Stimulated activated CD8-positive, alpha-beta memory T cell treated with anti-CD3 and anti-CD28 coated beads, Interleukin-15, amount 100 ng/mL, for 4 hours (primary cell): ENCODE data around the gene RANBP10.

ENCODE experiments used
- DNase-seq, 2 donors: peaks; one replicate each; pipeline ENCODE4 v3.0.0-alpha.2; 2020; ENCODE audit warnings: low read depth in 2 of 2

RANBP10 gene

DNA sequence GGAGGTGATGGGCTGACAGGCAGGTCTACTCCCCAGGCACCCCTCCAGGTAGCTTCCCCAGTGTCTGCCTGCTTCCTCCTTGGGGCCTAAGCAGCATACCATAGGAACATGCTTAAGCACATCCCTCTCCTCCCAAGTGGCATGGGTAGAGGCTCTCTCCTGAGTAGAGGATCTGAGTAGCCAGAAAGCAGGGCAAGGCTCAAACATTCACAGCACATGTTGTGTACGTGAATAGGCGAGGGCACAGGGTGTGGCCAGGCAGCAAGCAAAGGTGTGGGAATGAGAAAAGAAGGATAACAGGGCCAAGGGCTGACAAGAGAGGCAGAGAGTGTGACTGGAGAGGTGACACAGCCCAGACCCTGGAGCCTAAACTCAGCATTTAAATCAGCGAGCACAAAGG lies 57.5 kb downstream of the RANBP10 start:
- DNase-seq: no peak

DNA sequence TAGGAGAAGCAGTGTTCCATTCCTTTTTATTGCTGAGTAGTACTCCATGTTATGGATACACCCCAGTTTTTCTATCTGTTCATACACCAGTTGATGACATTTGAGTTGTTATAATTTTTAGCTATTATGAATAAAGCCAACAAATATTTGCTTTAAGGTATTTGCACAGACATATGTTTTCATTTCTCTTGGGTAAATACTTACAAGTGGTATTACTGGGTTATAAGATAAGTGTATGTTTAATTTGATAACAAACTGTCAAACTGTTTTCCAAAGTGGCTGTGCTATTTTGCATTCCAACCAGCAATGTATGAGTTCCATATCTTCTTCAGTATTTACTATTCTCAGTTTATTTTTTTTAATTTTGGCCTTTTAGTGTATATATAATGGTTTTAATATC lies 59.5 kb downstream of the RANBP10 start:
- DNase-seq: no peak

DNA sequence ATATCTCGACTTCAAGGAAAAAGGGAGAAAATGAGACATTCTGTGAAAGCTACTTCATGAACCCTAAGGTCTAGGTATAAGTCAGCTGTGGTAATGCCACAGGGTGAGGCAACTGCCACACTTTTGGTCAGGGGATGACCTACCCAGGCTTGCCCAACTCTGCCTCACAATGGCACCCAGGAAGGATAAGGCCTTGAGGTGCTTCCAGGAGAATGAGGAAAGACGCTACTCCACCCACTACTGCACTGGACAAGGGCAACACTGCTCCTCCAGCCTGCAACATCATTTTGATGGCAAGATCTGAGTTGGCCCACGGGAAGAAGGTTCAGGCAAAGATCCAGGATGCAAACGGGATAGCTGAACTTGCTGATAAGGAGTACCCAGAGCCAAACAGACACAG lies 65.2 kb downstream of the RANBP10 start:
- no peak for DNase-seq

DNA sequence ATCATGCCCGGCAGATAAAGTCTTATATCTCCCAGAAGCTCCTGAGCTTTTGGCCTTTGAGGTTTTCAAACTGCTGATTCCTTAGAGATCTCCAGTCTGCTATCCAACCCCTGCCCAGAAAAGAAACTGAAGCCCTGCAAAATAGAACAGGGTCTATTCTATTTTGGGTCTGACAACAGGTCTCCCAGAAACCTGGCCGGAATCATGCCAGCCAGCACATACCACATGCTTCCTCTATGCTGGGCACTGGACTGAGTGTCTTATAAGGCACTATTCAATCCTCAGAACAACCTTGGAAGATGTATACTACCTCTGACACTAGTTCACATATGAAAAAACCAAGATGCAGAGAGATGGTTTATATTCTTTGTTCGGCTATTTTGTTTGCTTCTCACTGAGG lies 66.0 kb downstream of the RANBP10 start:
- no peak for DNase-seq

DNA sequence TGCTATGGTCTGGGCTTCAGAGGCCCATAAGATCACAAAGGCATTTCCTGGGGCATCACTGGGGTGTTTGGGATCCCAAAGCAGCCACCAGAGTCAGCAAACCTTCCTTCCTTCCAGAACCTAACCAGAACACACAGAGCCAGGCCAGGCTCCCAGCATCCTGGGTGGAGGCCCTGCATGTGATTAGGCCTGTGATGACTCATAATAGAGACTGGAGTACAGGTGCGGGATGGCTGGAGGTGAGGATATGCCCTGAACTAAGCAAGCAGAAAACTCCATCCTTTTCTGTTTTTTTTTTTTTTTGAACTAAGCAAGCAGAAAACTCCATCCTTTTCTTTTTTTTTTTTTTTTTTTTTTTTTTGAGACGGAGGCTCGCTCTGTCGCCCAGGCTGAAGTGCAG lies 69.5 kb downstream of the RANBP10 start:
- DNase-seq: no peak

DNA sequence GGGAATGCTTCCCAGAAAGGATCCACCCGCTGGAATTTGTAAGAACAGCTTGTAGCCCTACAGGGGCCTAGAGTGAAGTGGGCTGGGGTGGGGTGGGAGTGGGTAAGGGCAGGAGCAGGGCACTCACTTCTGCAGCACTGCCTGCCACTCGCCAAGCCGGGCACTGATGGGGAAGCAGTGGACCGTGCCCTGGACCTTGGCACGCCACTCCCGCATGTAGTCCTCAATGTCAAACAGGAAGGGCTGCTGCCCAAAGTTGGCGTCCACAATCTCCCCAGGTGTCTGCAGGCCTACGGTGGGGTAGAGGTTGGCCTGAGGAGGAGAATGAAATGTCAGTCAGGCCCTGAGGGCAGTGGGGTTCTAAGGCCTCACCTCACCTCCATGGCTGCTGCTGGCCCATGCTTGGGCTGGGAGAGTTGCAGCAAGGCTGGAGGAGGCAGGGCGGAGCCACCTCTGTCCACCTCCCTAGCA lies 71.6 kb downstream of the RANBP10 start:
- DNase-seq: no peak

- DNase-seq: no peak
Observed at GRCh38 chr16:67733734-67734470, 72.5 kb downstream of the RANBP10 start.

GRCh38 chr16:67731753-67732095 lies 74.6 kb downstream of the RANBP10 start:
- no peak for DNase-seq

- no peak for DNase-seq
Observed at GRCh38 chr16:67731071-67731752, 75.1 kb downstream of the RANBP10 start.

- DNase-seq: no peak
Observed at GRCh38 chr16:67730326-67730725, 76.0 kb downstream of the RANBP10 start.

GRCh38 chr16:67729636-67730248 lies 76.6 kb downstream of the RANBP10 start:
- no peak for DNase-seq

GRCh38 chr16:67727521-67728485 lies 78.6 kb downstream of the RANBP10 start:
- no peak for DNase-seq

DNA sequence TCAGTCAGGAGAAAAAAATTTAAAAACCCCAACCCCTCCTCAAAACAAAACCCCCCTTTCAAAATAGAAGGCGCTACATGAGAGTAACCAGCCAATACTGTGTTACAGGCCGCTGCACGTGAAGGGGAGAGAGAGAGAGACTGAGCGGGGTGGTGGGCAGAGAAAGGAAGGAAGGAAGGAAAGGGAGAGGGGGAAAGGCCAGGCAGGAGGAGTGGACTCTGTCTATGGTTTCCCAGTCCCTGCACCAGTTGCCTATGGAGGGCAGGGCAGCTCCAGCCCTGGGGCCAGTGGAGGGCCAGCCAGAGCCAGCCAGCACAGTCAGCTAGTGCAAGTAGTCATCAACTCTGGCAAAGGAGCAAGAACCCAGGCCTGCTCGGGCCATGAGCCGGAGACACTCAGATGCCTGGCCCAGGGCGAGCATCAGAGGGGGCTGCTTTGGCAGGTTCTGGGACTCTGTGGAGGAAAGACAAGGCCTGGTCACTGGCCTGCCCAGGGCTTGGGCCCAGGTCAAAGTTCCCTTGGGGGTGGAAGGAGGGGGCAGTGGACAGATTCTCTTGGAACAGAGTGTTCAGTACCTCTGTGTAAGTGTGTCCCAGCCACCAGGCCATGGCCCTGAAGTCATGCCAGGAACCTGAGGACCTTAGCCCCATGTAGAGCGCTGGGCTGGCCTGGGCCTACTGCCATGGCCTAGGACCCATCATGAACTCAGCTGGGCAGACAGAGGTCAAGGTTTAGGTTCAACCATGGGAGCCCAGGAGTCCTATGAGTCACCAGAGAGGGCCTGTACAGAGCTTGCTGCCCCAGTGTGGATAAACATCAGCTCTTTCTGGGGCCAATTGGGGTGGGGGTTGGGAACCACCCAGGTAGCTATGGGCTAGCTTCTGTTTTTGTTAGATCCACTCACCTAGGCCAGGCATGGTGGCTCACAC lies 80.0 kb downstream of the RANBP10 start:
- DNase-seq: no peak

GRCh38 chr16:67723911-67724305 lies 82.5 kb downstream of the RANBP10 start:
- DNase-seq: no peak

DNA sequence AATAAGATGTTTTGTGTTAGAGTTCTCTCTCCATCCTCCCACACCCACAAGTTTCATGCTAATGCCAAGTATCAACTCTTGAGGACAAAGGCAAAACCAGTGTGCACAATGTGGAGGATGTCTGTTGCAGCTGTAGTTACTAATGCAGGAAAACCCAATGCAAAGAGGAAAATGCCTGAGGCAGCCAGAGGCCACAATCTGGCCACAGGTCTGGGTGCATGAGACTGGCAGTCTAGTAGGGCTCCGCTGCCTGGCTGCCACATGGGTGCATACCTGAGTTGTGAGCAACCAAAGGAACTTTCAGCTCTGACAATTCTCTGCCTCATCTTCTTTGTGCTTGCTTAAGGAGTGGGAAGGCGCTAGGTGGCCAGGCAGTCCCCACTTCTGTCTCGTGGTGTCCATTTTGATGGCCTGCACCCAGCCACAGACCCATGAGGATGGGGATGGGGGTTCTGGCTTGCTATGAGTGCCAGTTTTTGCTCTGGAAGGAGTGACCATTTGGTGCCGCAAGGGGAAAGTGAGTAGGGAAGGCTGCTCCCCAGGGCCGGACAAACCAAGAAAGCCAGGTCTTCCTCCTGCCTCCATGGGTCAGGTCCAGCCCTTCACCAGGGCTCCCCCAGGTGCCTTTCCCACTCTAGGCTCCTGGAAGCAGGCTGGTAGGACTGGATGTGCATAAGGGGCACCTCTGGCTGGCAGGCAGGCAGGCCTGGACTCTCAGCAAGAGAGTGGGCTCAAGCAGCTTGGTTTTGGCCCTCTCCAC lies 83.0 kb downstream of the RANBP10 start:
- DNase-seq: no peak

DNA sequence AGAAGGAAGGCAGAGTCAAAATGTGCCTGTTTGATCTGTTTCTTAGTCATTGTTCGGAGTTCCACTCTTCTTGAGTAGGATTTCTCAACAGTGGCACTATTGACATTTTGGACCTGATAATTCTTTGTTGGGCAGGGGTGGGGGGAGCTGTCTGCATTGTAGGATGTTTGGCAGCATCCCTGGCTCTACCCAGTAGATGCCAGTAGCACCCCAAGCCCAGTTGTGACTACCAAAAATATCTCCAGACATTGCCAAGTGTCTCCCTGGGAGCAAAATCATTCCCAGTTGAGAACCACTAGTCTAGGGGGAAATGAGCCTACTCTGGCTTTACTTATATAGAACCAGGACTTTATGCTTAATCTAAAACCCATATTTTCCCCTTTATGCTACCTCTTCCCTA lies 86.1 kb downstream of the RANBP10 start:
- DNase-seq: no peak

GRCh38 chr16:67719778-67720144 lies 86.6 kb downstream of the RANBP10 start:
- no peak for DNase-seq

DNA sequence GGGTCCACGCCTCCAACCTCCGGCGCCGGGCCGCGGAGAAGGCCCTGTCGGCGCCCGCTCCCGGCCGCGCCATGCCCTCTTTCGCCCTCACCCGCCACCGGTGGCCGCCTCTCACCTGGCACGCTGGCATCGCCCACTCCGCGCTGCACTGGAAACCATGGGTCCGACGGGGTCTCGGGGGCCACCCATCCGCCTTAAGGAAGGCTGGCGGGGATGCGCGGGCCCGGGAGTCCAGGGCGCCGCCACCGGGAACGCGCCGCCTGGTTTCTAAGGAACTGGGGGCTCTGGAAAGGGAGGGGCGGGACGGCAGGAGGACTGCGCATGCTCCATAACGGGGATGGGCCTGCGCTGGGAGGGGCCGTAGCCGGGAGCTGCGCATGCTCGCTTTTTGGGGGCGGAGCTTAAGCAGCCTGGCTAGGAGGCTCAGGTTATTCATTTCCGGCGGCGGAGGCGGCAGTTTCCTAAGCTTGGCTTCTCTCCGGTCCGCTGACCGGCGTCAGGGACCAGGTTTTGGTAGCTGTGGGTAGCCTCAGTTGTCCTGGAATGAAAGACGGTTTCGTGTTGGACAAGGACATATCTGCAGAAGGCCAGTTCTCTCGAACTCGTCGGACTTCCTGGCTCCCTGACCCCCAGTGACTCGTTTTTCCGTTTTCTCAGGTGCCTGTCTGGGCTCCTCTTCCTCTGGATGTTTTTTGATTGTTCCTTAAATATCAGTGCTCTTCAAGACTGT lies 87.1 kb downstream of the RANBP10 start, which contains the start of gene GFOD2:
Gene GFOD2, minus strand, starts transcription at position 269 of the 730 bp plus-strand sequence. CDS start 33,601 bp downstream, outside the sequence.
- DNase-seq: peak; percentile 93 to 95

DNA sequence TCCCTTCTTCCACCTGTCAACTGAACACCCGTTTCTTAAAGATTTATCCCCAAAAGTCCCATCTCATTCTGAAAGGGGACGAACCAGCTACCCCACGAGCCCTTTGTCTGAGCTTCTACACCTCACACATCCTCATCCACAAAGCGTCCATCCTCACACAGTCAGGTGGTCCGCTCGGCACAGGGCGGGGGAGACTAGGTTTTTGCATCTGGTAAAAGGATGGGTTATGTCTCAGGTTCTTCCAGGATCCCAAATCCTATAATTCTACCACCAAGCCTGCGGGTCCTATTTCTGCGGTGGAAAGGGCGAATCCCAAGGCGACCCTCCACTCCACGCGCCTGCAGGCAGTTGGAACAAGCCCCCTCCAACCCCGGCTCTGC lies 87.7 kb downstream of the RANBP10 start:
- no peak for DNase-seq
